OCI-LY1 (cell line): ENCODE measurements around the gene TXNDC9.

Source experiments
- CTCF ChIP-seq: fragments of 200-600 bp; sonication (generic), shearing (Covaris generic); IDR thresholded peaks from 2 replicates; pipeline ENCODE4 v1.5.1; 2017; ENCODE audit warnings: mild to moderate bottlenecking, antibody characterized with exemption, low read length, moderate library complexity, mixed read lengths
- EZH2 ChIP-seq: fragments of 200-600 bp; sonication (generic), shearing (Covaris generic); IDR thresholded peaks from 2 replicates; pipeline ENCODE4 v1.8.0; 2017; ENCODE audit warnings: borderline replicate concordance, mixed run types, mild to moderate bottlenecking, antibody characterized with exemption, low read length, moderate library complexity, mixed read lengths

DNA sequence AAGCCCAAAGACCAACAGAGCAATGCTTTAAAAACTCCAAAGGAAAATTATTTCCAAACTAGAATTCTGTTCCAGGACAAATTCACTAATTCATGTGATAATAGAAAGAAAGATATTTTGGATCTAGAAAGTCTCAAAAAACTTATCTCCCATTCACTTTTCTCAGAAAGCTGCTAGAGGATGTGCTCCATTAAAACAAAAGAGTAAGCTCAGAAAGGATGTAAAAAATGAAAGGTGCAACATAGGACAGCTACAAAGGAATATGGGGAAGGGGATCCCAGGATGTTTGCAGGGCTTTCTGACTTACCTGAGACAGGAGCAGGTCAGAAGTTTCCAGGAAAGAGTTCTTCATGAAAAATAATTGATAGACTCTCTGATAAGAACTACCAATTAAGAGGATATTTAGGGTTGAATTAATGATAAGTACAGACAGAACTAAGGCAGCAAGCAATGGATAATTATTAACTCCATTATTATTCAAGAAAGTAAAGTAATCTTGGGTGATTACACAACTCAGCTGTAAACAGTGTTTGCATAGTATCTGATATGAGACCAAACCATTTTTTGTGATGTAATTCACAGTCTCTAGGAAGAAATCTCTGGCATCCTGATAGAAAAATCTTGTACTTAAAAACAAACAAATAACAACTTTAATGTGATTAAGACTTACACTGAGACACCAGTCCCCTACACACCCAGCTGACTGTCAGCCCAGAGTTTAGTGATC, 56.0 kb downstream of the TXNDC9 start:
- TF ChIP-seq CTCF (no peak), EZH2 (no peak)
